K562 (cell line): ENCODE data around the gene FHIT. TPM values are rescaled to one million over a fixed set of nuclear protein-coding genes. Genes with fewer than 3 reads are reported as not detected.

Experiments
- ATAC-seq: fragments of 200-7000 bp; cut with Tn5 transposase; 3 replicates; pipeline ENCODE4 v1.9.1; 2020; ENCODE audit warnings: moderate library complexity
- BruUV-seq: library from RNA; stranded (reverse); fragments of 400-500 nt; replicated peaks from 2 replicates; lab custom pipeline; 2021; lab: Mats Ljungman, UMichigan
- CTCF ChIA-PET: fragments of 300-600 bp; formaldehyde crosslinking; extraction: SDS; loops from one replicate; lab custom pipeline; 2021; ENCODE audit warnings: low intra/inter-chr PET ratio; lab: Yijun Ruan, JAX
- POLR2A ChIA-PET: fragments of 300-600, 350-650 bp; sonication (Branson Sonifier 250); formaldehyde crosslinking; extraction: SDS; loops from one replicate; lab custom pipeline; 2021; ENCODE audit warnings: antibody characterized with exemption, inconsistent platforms; lab: Yijun Ruan, JAX
- DNase-seq, 4 experiments: peaks; one replicate each; pipeline versions ENCODE4 v3.0.0 to v3.0.0-alpha.2; 2011 to 2018; ENCODE audit warnings: low spot score in 3 of 4, mixed read lengths in 3 of 4; ENCODE audit errors: extremely low read depth in 1 of 4
- FAIRE-seq: peaks from 2 replicates; lab custom pipeline; 2011; peaks lifted over from hg19 to GRCh38; lab: Jason Lieb, UNC
- H2AFZ ChIP-seq: 2 replicates; pipeline ENCODE4 v1.6.0; 2011; ENCODE audit warnings: low read depth, low read length, control low read depth, inconsistent platforms
- H3K27ac ChIP-seq: fragments of 200-600 bp; 3 replicates; pipeline ENCODE4 v1.8.0; 2011; ENCODE audit warnings: low read depth, mild to moderate bottlenecking, control low read depth, inconsistent platforms, low read length, moderate library complexity, mixed read lengths; ENCODE audit errors: extremely low read depth
- H3K27me3 ChIP-seq, 2 experiments: fragments of 300-600 bp in 1 of 2; 2 replicates in 1 of 2; 3 replicates in 1 of 2; pipeline versions ENCODE4 v1.6.0 to v1.8.0; 2011; ENCODE audit warnings: inconsistent platforms in 2 of 2, low read length in 2 of 2, mild to moderate bottlenecking in 1 of 2, mixed read lengths in 1 of 2, moderate library complexity in 1 of 2; ENCODE audit not compliant: control insufficient read depth in 2 of 2, insufficient read depth in 2 of 2
- H3K36me3 ChIP-seq: fragments of 300-600 bp; 3 replicates; pipeline ENCODE4 v1.8.0; 2011; ENCODE audit warnings: mild to moderate bottlenecking, low read length, inconsistent platforms; ENCODE audit not compliant: control insufficient read depth, insufficient read depth
- H3K4me1 ChIP-seq, 2 experiments: fragments of 200-600 bp in 1 of 2; replicated peaks in 1 of 2; 2 replicates in 1 of 2; 3 replicates in 1 of 2; pipeline versions ENCODE4 v1.5.1 to v1.8.0; 2011; ENCODE audit warnings: inconsistent platforms in 2 of 2, low read length in 2 of 2, mild to moderate bottlenecking in 1 of 2, mixed read lengths in 1 of 2, moderate library complexity in 1 of 2; ENCODE audit not compliant: control insufficient read depth in 2 of 2, insufficient read depth in 2 of 2
- H3K4me2 ChIP-seq: 2 replicates; pipeline ENCODE4 v1.6.1; 2011; ENCODE audit warnings: low read length, control low read depth, inconsistent platforms, mixed read lengths; ENCODE audit not compliant: insufficient read depth
- H3K4me3 ChIP-seq: fragments of 200-600 bp; sonication (generic), shearing (Covaris generic); 2 replicates; pipeline ENCODE4 v1.5.1; 2016; ENCODE audit warnings: control low read depth, inconsistent platforms
- H3K79me2 ChIP-seq: fragments of 200-600 bp; 3 replicates; pipeline ENCODE4 v1.8.0; 2011; ENCODE audit warnings: low read length, inconsistent platforms; ENCODE audit not compliant: control insufficient read depth, insufficient read depth
- H3K9ac ChIP-seq, 2 experiments: 2 replicates each; pipeline versions ENCODE4 v1.6.0 to v1.6.1; 2011; ENCODE audit warnings: low read depth in 2 of 2, low read length in 2 of 2, control low read depth in 1 of 2, inconsistent platforms in 1 of 2, mild to moderate bottlenecking in 1 of 2, mixed read lengths in 1 of 2; ENCODE audit not compliant: insufficient read depth in 1 of 2
- H3K9me1 ChIP-seq: one replicate; pipeline ENCODE4 v1.6.0; 2011; ENCODE audit warnings: inconsistent platforms, mild to moderate bottlenecking, low read length, moderate library complexity; ENCODE audit not compliant: control insufficient read depth, insufficient read depth
- H3K9me3 ChIP-seq: replicated peaks from 2 replicates; pipeline ENCODE4 v1.5.1; 2011; ENCODE audit warnings: low read depth, low read length, inconsistent platforms; ENCODE audit not compliant: control insufficient read depth, insufficient read depth
- H4K20me1 ChIP-seq: replicated peaks from 2 replicates; pipeline ENCODE4 v1.6.1; 2011; ENCODE audit warnings: low read length, inconsistent platforms, mixed read lengths; ENCODE audit not compliant: control insufficient read depth, insufficient read depth
- AFF4 ChIP-seq: sonication (generic); formaldehyde crosslinking; IDR thresholded peaks from 2 replicates; pipeline ENCODE4 v1.8.0; 2023; ENCODE audit warnings: mild to moderate bottlenecking, missing genetic modification reagents
- CREB1 ChIP-seq, 2 experiments: sonication (generic) in 1 of 2; formaldehyde crosslinking in 1 of 2; IDR thresholded peaks; 2 replicates each; pipeline versions ENCODE4 v1.6.1 to v1.8.0; 2012 to 2022; ENCODE audit warnings: inconsistent platforms in 1 of 2, mild to moderate bottlenecking in 1 of 2, missing genetic modification reagents in 1 of 2, moderate library complexity in 1 of 2
- CREB3 ChIP-seq: fragments of 450-650 bp; conservative IDR thresholded peaks from 2 replicates; pipeline ENCODE4 v1.6.1; 2016; ENCODE audit warnings: missing genetic modification characterization, low read depth, mild to moderate bottlenecking, missing compliant biosample characterization, moderate library complexity
- EGR1 ChIP-seq: fragments of 450-650 bp; conservative IDR thresholded peaks from 2 replicates; pipeline ENCODE4 v1.6.1; 2017; ENCODE audit warnings: mild to moderate bottlenecking
- HOXB6 ChIP-seq: fragments of 250-450 bp; sonication (Bioruptor Pico); IDR thresholded peaks from 2 replicates; pipeline ENCODE4 v1.5.1; 2022; ENCODE audit warnings: mild to moderate bottlenecking, borderline replicate concordance
- NR3C1 ChIP-seq: sonication (generic); formaldehyde crosslinking; IDR thresholded peaks from 2 replicates; pipeline ENCODE4 v1.8.1; 2022; ENCODE audit warnings: missing genetic modification reagents
- NUFIP1 ChIP-seq: fragments of 450-650 bp; IDR thresholded peaks from 2 replicates; pipeline ENCODE4 v1.6.1; 2018; ENCODE audit not compliant: partially characterized antibody
- PTBP1 ChIP-seq: fragments of 200-400 bp; formaldehyde crosslinking; IDR thresholded peaks from 2 replicates; pipeline ENCODE4 v1.6.1; 2017; ENCODE audit warnings: low read depth, low read length
- SAP30 ChIP-seq: fragments of 200-600 bp; sonication (generic); IDR thresholded peaks from 2 replicates; pipeline ENCODE4 v1.6.1; 2012; ENCODE audit warnings: borderline replicate concordance, low read depth, mild to moderate bottlenecking, moderate library complexity, low read length, control low read depth, inconsistent platforms; ENCODE audit not compliant: insufficient read depth, poor library complexity, severe bottlenecking
- UBTF ChIP-seq, 2 experiments: IDR thresholded peaks; 2 replicates each; pipeline ENCODE4 v1.6.1; 2012; ENCODE audit warnings: improper control_type of control experiment in 2 of 2, low read depth in 2 of 2, low read length in 2 of 2, borderline replicate concordance in 1 of 2
- ZNF146 ChIP-seq: IDR thresholded peaks from one replicate; pipeline ENCODE4 v1.6.1; 2018; ENCODE audit warnings: missing compliant biosample characterization; ENCODE audit not compliant: unreplicated experiment
- ZNF3 ChIP-seq: fragments of 250-450 bp; sonication (Bioruptor Pico); IDR thresholded peaks from 2 replicates; pipeline ENCODE4 v1.5.0; 2021; ENCODE audit warnings: mild to moderate bottlenecking, moderate library complexity
- ZNF449 ChIP-seq: fragments of 250-450 bp; sonication (Bioruptor Pico); IDR thresholded peaks from 2 replicates; pipeline ENCODE4 v1.8.0; 2022; ENCODE audit warnings: moderate library complexity, mild to moderate bottlenecking, inconsistent platforms
- ZNF785 ChIP-seq: fragments of 250-450 bp; sonication (Bioruptor Pico); IDR thresholded peaks from 2 replicates; pipeline ENCODE4 v1.4.0; 2020; ENCODE audit warnings: mild to moderate bottlenecking
- WGBS: fragments of 100-300 bp; shearing (Covaris generic); methylation state at CpG from one replicate; pipeline ENCODE4 v1.1.6; 2016; ENCODE audit warnings: low coverage, mixed read lengths; ENCODE audit not compliant: insufficient coverage; ENCODE audit errors: missing lambda C conversion rate; 5-methylcytosine and 5-hydroxymethylcytosine counted together
- in situ Hi-C: fragments of 300-500 bp; cut with MboI; formaldehyde crosslinking; loops from 4 replicates; pipeline ENCODE4 v1.15.0; 2018; ENCODE audit warnings: inconsistent platforms, mixed read lengths
- intact Hi-C: fragments of 100-400 bp; cut with micrococcal nuclease; formaldehyde crosslinking; loops from 2 replicates; pipeline ENCODE4 v1.14.2; 2022
- polyA plus RNA-seq, 8 experiments: library from polyadenylated mRNA; depleted of rRNA in 4 of 8; stranded (reverse) in 5 of 8; unstranded in 3 of 8; fragments of >200 nt; fragmentation: Nextera tagmentation in 2 of 8; fragmentation: Illumina TruSeq in 1 of 8; extraction: Ambion mirVana in 2 of 8; extraction: Trizol in 1 of 8; gene quantifications; 2 replicates each; pipeline versions ENCODE4 v1.2.1 to v1.2.3, GENCODE V29; 2011 to 2014; ENCODE audit warnings: inconsistent platforms in 1 of 8, missing spikeins in 1 of 8
- total RNA-seq, 7 experiments: library from RNA; depleted of rRNA in 6 of 7; stranded (reverse); fragments of >200 nt in 6 of 7; fragmentation: Illumina TruSeq in 2 of 7; extraction: Trizol in 2 of 7; gene quantifications; 2 replicates each; pipeline versions ENCODE4 v1.2.1 to v1.2.3, GENCODE V29; 2011 to 2021; ENCODE audit warnings: low replicate concordance in 1 of 7

The FHIT gene
- total and polyA plus RNA-seq, 9 of the 15 experiments (the other 6 are each of a cell fraction or from before 2014, with no cell fraction given) = 1.7 to 9.1 (median 4.3) TPM

- no peak overlapping the region for H3K9ac ChIP-seq
- POLR2A ChIA-PET = no interaction called here
- no peaks in the 10 kb centered on the region for H3K27me3 ChIP-seq
- H2AFZ ChIP-seq = no peak overlapping the region
- DNase-seq (no peak), FAIRE-seq (no peak), ATAC-seq (no peak)
- no peak overlapping the region for H3K4me3 ChIP-seq
- WGBS = 13% methylated on average over 2 of the region's 2 CpGs
- intact Hi-C loops = no loop called here
- BruUV-seq = no TSS peak
- no peak overlapping the region for H3K27ac ChIP-seq
- H3K4me1 ChIP-seq = no peaks in the 10 kb centered on the region
- no peaks in the 10 kb centered on the region for H3K79me2 ChIP-seq
- no peak overlapping the region for H3K4me2 ChIP-seq
- CTCF ChIA-PET = no interaction called here
- in situ Hi-C loops = no loop called here
- no peaks in the 10 kb centered on the region for H3K9me3 ChIP-seq
- H3K36me3 ChIP-seq = no peaks in the 10 kb centered on the region
- no peaks in the 10 kb centered on the region for H4K20me1 ChIP-seq
- H3K9me1 ChIP-seq = no peaks in the 10 kb centered on the region
- TF ChIP-seq EGR1 (no peak), NR3C1 (CRISPR knock-in tag) (no peak), CREB1 (IDR thresholded peaks at IDR 0.05) (no peak), CREB1 (CRISPR knock-in tag; IDR thresholded peaks at IDR 0.05) (no peak), AFF4 (CRISPR knock-in tag) (no peak), SAP30 (no peak), ZNF449 (no peak), ZNF146 (no peak), ZNF3 (CRISPR knock-in tag) (no peak), HOXB6 (CRISPR knock-in tag) (no peak), ZNF785 (CRISPR knock-in tag) (no peak), UBTF (IDR thresholded peaks at IDR 0.05; ENCODE audit: borderline replicate concordance in 1 of 2, low read depth in 2 of 2, low read length in 2 of 2) (no peak), PTBP1 (no peak), NUFIP1 (no peak), CREB3 (tag) (no peak)
Measured at GRCh38 chr3:60933824-60934223, 317.4 kb downstream of the FHIT start.
